Putamen (tissue), 1 donor: Measurements from ENCODE around the gene TRIM46.

ENCODE experiments used
- DNase-seq: peaks from one replicate; pipeline ENCODE4 v3.0.0-alpha.2; 2016; ENCODE audit warnings: low spot score

Gene TRIM46

GRCh38 chr1:155173478-155174323 is at the start of gene TRIM46:
Gene TRIM46, plus strand, starts transcription at chr1:155173849. Its CDS starts 118 bp downstream, at chr1:155173967.
- peak; percentile 83 for DNase-seq

GRCh38 chr1:155124503-155125463 is 48.9 kb upstream of the TRIM46 start:
- no peak for DNase-seq

- DNase-seq, result no peak
These were observed 48.1 kb upstream of the TRIM46 start for GRCh38 chr1:155125511-155125945.

- peak; percentile 89 for DNase-seq
These were observed 47.6 kb upstream of the TRIM46 start for GRCh38 chr1:155125946-155126555.

- peak; percentile 81 for DNase-seq
These were observed 47.0 kb upstream of the TRIM46 start for GRCh38 chr1:155126556-155127104.

- DNase-seq, result peak; percentile 97
These were observed 46.3 kb upstream of the TRIM46 start, which contains the start of gene EFNA1 for GRCh38 chr1:155127105-155127966. Gene EFNA1, plus strand, starts transcription at chr1:155127876. Its CDS starts 102 bp downstream, at chr1:155127978.

GRCh38 chr1:155127967-155128754 is 45.5 kb upstream of the TRIM46 start:
- DNase-seq, result no peak

GRCh38 chr1:155128755-155129473 is 44.7 kb upstream of the TRIM46 start:
- DNase-seq, result peak; percentile 69

- no peak for DNase-seq
These were observed 43.2 kb upstream of the TRIM46 start for GRCh38 chr1:155130272-155131006.

GRCh38 chr1:155131285-155131684 is 42.4 kb upstream of the TRIM46 start:
- no peak for DNase-seq

- no peak for DNase-seq
These were observed 41.8 kb upstream of the TRIM46 start for GRCh38 chr1:155131856-155132255.

GRCh38 chr1:155133799-155134281 is 39.8 kb upstream of the TRIM46 start:
- DNase-seq, result no peak

GRCh38 chr1:155134322-155134721 is 39.3 kb upstream of the TRIM46 start:
- no peak for DNase-seq

GRCh38 chr1:155134880-155135414 is 38.7 kb upstream of the TRIM46 start:
- DNase-seq, result peak; percentile 74

- peak; percentile 91 for DNase-seq
These were observed 38.1 kb upstream of the TRIM46 start, which contains the start of gene SLC50A1 for GRCh38 chr1:155135415-155136028. Gene SLC50A1, plus strand, starts transcription at chr1:155135852. Its CDS starts 60 bp downstream, at chr1:155135912.

- no peak for DNase-seq
These were observed 36.9 kb upstream of the TRIM46 start for GRCh38 chr1:155136748-155137147.

- DNase-seq, result no peak
These were observed 36.3 kb upstream of the TRIM46 start for GRCh38 chr1:155137154-155137949.
